HG03066 (cell line): ENCODE measurements around the gene TRIOBP.

Experiments
- ATAC-seq: cut with Tn5 transposase; IDR thresholded peaks from one replicate; pipeline ENCODE4 v1.9.1; 2021; ENCODE audit warnings: low read depth; ENCODE audit not compliant: unreplicated experiment

The TRIOBP gene

DNA sequence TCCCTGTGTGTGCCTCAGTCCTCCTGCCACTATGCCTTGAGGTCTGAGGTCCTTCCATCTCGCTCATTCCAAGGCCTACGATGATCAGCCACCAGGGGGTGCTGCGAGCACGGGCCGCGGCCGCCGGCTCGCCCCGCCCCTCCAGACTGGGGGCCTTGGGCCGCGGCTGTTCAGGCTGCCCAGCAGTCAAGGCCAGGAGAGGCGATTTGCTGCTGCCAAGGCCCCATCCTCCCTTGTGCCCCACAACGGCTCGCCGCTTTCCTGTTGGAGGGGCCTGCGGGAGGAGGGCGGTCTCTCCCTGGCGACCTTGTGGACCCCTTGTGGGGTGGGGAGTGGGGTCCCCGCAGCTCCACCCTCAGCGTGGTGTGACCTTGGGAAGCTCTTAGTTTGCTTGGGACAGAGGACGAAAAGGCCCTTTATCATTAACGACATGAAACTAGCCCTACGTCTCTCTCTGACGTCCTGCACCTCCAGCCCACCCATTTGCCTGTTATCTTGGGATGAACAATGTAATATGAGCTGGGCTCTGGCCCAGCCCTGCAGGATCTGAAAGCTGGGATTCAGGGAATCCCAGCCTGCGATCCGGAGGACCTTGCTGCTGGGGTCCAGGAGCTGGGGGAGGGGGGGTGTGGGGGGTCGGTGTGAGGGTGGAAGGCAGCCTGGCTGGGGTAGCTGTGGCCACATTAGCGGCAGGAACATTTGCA is 121.0 kb downstream of the TRIOBP start:
- ATAC-seq: no peak

DNA sequence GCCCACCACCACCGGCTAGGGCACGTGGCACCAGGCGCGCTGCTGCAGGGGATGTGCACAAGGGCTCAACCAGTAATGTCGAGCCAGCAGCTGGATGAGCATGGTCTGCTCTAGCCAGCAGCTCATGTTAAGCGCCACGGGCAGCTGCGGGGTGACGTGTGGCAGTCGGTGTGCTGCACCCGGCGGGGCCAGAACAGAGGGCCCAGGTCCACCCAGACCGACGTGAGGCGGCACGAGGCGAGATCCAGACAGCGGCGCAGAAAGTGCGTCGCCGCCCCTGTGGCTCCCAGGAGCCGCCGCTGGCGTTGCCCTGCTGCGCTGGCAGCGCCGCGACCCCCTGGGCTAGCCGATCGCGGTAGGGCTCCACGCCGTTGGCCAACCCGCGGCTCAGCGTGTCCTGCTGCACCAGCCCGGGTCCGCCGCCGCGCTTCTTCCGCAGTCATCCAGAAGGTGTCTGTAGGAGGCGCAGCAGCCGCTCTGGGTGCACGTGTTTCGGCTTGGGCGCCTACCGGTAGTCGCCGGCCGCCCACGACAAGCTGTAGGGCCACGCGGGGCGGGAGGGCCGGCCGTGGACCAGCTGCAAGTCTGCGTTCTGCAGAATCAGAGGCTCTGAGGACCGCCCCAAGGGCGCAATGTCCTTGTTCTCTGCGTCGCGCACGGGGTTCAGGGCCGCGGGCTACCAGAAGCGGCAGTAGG is 121.7 kb downstream of the TRIOBP start:
- no peak for ATAC-seq

DNA sequence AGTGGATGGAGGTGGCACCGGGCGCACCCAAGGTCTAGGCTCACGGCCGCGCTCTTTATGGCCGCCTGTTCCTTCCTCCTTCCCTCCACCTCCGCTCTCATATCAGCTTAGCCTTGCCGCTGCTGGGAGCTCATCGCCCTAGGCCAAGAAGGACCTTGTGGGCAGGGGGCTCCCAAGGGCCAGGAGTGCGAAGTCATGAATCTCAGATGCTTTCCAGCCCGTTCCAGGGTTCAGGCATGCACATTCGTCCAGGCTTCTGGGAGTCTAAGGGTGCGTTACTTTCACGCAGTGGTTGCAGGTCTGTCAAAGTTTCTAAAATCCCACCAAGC is 122.2 kb downstream of the TRIOBP start:
- ATAC-seq: no peak

DNA sequence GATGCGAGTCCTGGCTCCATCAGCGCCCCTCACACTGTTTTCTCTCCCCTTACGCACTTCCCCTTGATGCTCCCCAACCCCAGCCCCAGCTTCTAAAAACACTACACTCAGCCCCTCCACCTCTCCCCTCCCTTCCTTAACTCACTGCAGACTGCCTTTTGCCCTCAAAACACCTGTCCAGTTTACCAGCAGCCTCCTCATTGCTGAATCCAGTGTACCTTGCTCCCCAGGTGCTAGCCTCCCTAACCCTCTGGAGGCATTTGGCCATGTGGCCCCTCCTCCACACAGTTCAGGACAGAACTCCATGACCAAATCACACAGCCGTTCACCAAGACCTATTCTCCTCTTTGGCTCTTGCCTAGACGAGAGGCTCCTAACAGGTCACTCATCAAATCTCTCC is 123.5 kb downstream of the TRIOBP start:
- no peak for ATAC-seq

DNA sequence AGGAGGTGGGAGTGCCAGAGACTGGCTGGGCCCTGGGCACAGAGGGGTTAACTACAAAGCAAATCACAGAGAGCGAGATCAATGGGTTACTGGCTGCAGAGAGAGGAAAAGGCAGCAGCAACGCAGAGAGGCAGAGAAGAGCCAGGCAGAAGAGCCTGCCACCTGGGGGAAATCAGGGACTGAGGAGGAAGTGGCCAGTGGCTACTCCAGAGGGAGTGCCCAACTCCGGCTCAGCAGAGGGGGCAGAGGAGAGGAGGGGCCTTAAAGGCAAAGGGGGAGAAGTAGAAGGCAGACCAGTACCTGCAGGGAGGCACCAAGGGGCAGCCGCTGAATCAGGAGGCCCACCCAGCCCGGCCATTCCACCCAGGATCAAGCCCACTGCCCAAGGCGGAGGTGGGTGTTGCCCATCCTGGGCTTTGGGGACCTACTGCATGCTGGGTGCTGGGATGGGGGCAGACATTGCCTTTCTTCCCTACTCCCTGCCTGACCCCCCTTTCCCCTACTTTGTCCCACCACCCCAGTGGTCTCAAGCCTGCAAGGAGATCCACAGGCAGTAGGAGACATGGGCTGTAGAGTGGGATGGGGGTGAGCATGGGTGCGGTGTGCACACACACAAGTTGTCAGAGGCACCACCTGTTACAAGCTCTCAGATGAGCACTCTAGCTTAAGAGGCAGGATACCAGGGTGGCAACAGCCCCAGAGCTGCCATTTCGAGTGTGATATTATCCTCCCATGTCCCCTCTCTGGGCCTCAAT is 125.4 kb downstream of the TRIOBP start:
- ATAC-seq: no peak

DNA sequence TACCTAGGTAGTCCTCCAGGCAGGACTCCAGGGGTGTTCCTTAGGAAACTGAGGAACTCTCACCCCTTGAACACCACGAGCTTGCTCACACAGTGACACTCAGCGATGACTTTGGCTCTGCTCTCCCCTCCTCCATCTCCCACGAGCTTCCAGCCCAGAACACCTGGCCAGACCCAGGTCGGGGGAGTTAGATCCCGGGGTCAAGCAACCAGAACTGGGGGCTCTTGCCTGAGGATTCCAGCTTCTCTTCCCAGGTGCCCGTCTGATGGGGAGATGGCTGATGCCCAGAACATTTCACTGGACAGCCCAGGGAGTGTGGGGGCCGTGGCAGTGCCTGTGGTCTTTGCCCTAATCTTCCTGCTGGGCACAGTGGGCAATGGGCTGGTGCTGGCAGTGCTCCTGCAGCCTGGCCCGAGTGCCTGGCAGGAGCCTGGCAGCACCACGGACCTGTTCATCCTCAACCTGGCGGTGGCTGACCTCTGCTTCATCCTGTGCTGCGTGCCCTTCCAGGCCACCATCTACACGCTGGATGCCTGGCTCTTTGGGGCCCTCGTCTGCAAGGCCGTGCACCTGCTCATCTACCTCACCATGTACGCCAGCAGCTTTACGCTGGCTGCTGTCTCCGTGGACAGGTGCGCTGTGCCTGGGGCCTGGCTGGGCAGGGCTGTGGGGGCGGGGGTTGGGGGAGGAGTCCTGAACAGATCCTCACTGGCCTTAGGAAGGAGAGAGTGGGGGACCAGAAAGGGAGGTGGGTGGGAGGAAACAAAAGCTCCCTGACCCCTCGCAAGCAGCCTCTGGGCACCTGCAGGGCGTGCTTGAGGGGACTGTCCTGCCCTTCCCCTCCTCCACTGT is 126.5 kb downstream of the TRIOBP start, which contains the start of gene GALR3:
Gene GALR3, plus strand, starts transcription at position 249 of the 852 bp plus-strand sequence. Its CDS starts 25 bp downstream, at position 274.
- ATAC-seq: no peak

DNA sequence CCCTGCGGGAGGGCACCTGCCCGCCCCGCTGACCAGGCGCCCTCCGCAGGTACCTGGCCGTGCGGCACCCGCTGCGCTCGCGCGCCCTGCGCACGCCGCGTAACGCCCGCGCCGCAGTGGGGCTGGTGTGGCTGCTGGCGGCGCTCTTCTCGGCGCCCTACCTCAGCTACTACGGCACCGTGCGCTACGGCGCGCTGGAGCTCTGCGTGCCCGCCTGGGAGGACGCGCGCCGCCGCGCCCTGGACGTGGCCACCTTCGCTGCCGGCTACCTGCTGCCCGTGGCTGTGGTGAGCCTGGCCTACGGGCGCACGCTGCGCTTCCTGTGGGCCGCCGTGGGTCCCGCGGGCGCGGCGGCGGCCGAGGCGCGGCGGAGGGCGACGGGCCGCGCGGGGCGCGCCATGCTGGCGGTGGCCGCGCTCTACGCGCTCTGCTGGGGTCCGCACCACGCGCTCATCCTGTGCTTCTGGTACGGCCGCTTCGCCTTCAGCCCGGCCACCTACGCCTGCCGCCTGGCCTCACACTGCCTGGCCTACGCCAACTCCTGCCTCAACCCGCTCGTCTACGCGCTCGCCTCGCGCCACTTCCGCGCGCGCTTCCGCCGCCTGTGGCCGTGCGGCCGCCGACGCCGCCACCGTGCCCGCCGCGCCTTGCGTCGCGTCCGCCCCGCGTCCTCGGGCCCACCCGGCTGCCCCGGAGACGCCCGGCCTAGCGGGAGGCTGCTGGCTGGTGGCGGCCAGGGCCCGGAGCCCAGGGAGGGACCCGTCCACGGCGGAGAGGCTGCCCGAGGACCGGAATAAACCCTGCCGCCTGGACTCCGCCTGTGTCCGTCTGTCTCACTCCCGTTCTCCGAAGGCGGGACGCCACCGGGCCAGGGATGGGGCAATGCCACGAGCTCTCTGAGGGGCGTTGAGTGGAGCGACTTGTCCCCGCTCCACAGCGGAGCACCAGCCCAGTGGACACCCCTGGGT is 128.1 kb downstream of the TRIOBP start:
- ATAC-seq: no peak
